ENCODE measurements around the gene AK8.

GRCh38 chr9:132894346-132894745 lies 16.3 kb upstream of the AK8 start:
- TF ChIP-seq POLR2A (IDR thresholded peaks at IDR 0.05) (no peak), CTCF (IDR thresholded peaks at IDR 0.05) (no peak)

All from body of pancreas (tissue), 4 donors.